Measurements from ENCODE around the gene MGST2. TPM values are rescaled to one million over a fixed set of nuclear protein-coding genes. Genes with fewer than 3 reads are reported as not detected.

Gene MGST2
- total and polyA plus RNA-seq, 8 donors, result 37.3 to 63.1 (median 44.0) TPM

GRCh38 chr4:139709660-139710059 lies 44.0 kb downstream of the MGST2 start:
- Histone ChIP-seq H3K9me3 (no peaks in the 10 kb centered on the region), H3K36me3 (peaks cover 0 to 15% of the 10 kb centered on the region in 2 donors), H3K4me1 (no peaks in the 10 kb centered on the region), H3K27me3 (no peaks in the 10 kb centered on the region), H3K27ac (no peak overlapping the region), H3K4me3 (no peak overlapping the region)
- no peak for TF ChIP-seq CTCF (IDR thresholded peaks at IDR 0.05)
- no peak for DNase-seq
- intact Hi-C loops (cut with DNase I), result no loop called here
- no peak for ATAC-seq

- H3K27me3 ChIP-seq, result no peaks in the 10 kb centered on the region
- no peak overlapping the region for H3K4me3 ChIP-seq
- no peaks in the 10 kb centered on the region for H3K4me1 ChIP-seq
- intact Hi-C loops (cut with DNase I), result no loop called here
- H3K36me3 ChIP-seq, result peaks cover 0 to 10% of the 10 kb centered on the region in 2 donors
- TF ChIP-seq CTCF (IDR thresholded peaks at IDR 0.05), result no peak
- ATAC-seq, result no peak
- H3K9me3 ChIP-seq, result no peaks in the 10 kb centered on the region
- H3K27ac ChIP-seq, result no peak overlapping the region
- no peak for DNase-seq
Observed at GRCh38 chr4:139710073-139710472, 44.5 kb downstream of the MGST2 start.

DNA sequence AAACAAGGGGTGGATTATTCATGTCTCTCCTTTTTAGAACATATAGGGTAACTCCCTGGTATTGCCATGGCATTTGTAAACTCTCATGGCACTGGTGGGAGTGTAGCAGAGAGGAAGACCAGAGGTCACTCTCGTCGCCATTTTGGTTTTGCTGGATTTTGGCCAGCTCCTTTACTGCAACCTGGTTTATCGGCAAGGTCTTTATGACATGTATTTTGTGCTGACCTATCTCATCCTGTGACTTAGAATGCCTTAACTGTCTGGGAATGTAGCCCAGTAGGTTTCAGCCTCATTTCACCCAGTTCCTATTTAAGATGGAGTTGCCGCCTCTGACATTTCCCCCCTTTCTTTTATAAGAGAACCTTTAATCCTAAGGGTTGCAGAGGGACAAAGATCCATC lies 45.8 kb downstream of the MGST2 start:
- intact Hi-C loops (cut with DNase I), result no loop called here
- Histone ChIP-seq H3K9me3 (no peaks in the 10 kb centered on the region), H3K36me3 (peaks cover 0 to 4% of the 10 kb centered on the region in 2 donors), H3K4me3 (no peak overlapping the region), H3K27me3 (no peaks in the 10 kb centered on the region), H3K27ac (no peak overlapping the region), H3K4me1 (no peaks in the 10 kb centered on the region)
- ATAC-seq (no peak), DNase-seq (no peak)
- no peak for TF ChIP-seq CTCF (IDR thresholded peaks at IDR 0.05)

- intact Hi-C loops (cut with DNase I), result no loop called here
- DNase-seq (no peak), ATAC-seq (no peak)
- Histone ChIP-seq H3K27ac (no peak overlapping the region), H3K4me1 (no peaks in the 10 kb centered on the region), H3K36me3 (peaks cover 0 to 11% of the 10 kb centered on the region in 2 donors), H3K27me3 (no peaks in the 10 kb centered on the region), H3K4me3 (no peak overlapping the region), H3K9me3 (no peaks in the 10 kb centered on the region)
- TF ChIP-seq CTCF (IDR thresholded peaks at IDR 0.05), result no peak
Observed at GRCh38 chr4:139712882-139713281, 47.3 kb downstream of the MGST2 start.

GRCh38 chr4:139715746-139716391 lies 50.2 kb downstream of the MGST2 start:
- Histone ChIP-seq H3K4me3 (no peak overlapping the region), H3K9me3 (no peaks in the 10 kb centered on the region), H3K4me1 (no peaks in the 10 kb centered on the region), H3K27ac (no peak overlapping the region), H3K27me3 (no peaks in the 10 kb centered on the region), H3K36me3 (peaks cover 0 to 33% of the 10 kb centered on the region in 2 donors)
- no peak for TF ChIP-seq CTCF (IDR thresholded peaks at IDR 0.05)
- DNase-seq, result no peak
- intact Hi-C loops (cut with DNase I), result no loop called here
- no peak for ATAC-seq
